GM21723 (cell line): ENCODE results near the gene FSTL3.
"Not testable (repeated sequence)": the region's sequence is repeated elsewhere in the genome, so short reads cannot be mapped to it uniquely, and the experiment has no call there.

Source experiments
- ATAC-seq: cut with Tn5 transposase; IDR thresholded peaks from one replicate; pipeline ENCODE4 v1.9.1; 2021; ENCODE audit warnings: mild to moderate bottlenecking, moderate library complexity; ENCODE audit not compliant: unreplicated experiment

Gene FSTL3

GRCh38 chr19:681029-682019 is 5.1 kb downstream of the FSTL3 start:
- no peak for ATAC-seq

GRCh38 chr19:682678-683320 is 6.6 kb downstream of the FSTL3 start:
- no peak for ATAC-seq

DNA sequence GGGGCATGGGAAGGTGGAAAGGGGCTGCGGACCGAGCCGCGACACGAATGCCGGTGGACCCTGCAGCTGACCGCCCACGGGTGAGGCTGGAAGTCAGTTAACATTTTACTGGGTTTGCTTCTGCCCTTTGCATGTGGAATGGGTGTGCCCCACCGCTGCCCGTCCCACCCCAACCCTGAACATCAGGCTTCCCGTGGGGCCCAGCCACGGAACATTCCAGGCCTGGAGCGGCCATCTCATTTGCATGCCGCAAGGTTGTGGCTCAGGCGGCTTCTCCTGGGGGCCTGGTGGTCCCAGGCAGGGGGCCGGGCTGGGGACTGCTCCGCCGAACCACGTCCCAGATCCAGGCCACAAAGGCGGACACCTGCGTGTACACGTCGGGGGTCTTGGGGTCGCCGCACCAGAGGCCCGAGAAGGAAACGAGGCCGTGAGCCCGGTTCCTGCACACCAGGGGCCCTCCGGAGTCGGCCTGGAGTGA is 9.3 kb downstream of the FSTL3 start:
- ATAC-seq: no peak

- ATAC-seq: no peak
Observed at GRCh38 chr19:686589-687297, 10.6 kb downstream of the FSTL3 start.

GRCh38 chr19:687569-688166 is 11.5 kb downstream of the FSTL3 start:
- no peak for ATAC-seq

- no peak for ATAC-seq
Observed at GRCh38 chr19:688214-688613, 12.0 kb downstream of the FSTL3 start.

DNA sequence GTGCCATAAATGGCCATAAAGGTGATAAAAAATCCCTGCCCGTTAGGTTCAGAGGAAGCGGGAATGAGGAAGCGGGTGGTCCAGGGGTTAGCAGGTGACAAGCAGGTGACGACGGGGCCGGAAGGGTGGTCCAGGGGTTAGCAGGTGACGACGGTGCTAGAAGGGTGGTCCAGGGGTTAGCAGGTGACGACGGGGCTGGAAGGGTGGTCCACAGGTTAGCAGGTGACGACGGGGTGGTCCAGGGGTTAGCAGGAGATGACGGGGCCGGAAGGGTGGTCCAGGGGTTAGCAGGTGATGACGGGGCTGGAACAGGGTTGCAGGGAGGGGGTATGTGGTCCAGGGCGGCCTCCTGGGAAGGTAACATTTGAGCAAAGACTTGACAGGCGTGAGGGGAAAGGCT is 12.8 kb downstream of the FSTL3 start:
- no peak for ATAC-seq

DNA sequence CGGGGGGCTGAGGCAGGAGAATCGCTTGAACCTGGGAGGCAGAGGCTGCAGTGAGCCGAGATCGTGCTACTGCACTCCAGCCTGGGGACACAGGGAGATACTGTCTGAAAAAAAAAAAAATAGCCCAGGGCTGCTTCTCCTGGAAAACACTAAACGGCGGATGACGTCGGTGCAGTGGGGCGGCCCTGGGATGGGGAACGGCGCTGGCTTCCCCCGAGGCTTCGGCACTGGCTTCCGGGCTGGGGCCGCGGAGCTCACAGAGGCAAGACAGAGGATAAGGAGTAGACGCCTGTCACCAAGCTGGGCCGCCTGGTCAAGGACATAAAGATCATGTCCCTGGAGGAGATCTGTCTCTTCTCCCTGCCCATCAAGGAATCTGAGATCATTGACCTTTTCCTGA is 14.0 kb downstream of the FSTL3 start:
- ATAC-seq: no peak

DNA sequence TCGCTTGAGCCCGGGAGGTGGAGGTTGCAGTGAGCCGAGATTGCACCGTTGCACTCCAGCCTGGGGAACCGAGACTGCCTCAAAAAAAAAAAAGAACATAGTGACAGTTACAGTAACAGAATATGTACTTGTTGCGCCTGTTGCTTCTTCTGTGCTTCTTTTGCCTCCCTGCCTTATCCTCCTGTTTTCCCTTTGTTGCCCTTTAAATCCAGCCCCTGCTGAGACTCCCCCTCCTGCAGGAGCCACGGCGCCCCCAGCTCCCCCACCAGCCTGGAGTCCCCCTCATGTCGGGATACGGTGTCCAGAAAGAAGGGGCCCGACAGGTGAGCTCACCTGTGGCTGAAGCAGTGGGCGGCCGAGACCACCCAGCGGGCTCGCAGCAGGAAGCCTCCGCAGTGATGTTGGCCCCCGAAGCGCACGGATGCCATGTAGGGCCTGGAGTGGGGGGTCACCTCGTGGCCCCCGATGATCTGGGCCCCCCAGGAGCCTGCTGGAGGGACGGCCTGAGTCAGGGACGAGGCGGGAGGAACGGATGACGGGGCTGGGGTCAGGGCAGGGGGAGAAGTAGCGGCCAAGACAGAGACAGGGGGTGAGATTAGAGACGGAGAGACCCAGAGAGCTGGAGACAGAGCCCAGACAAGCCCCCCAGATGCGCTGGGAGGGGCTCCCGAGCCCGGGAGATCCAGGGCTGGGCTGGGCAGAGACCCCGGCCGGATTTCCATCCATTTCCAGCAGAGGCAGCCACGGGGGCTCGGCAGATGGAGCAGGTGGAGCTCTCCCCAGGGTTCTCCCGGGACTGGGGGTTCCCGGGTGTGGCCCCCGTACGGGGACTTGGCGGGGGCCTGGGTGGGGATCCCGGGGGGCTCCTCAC is 18.5 kb downstream of the FSTL3 start:
- ATAC-seq: no peak

- ATAC-seq: no peak
Observed at GRCh38 chr19:695352-695949, 19.3 kb downstream of the FSTL3 start, which contains the start of gene PRSS57. PRSS57 (minus strand) TSS chr19:695452; CDS start chr19:695430, 22 bp downstream.

GRCh38 chr19:698529-698928 is 22.3 kb downstream of the FSTL3 start:
- ATAC-seq: not testable (repeated sequence)

GRCh38 chr19:699885-700284 is 23.7 kb downstream of the FSTL3 start:
- not testable (repeated sequence) for ATAC-seq

- ATAC-seq: not testable (repeated sequence)
Observed at GRCh38 chr19:702847-703246, 26.7 kb downstream of the FSTL3 start.

DNA sequence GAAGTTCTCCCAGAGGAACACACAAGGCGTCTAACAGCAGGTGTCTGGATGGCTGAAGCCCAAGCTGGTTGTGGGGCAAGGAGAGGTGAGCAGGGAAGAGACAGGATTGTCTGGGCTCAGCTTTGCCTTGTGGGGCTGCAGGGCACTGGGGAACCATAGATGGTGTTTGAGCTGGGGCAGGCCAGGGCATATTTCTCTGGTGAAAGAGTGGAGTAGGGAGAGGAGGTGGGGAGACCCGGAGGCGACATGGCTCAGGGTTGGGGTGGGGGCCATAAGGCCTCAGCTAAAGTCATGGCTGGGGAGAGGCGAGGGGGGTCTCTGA is 27.1 kb downstream of the FSTL3 start:
- no peak for ATAC-seq

DNA sequence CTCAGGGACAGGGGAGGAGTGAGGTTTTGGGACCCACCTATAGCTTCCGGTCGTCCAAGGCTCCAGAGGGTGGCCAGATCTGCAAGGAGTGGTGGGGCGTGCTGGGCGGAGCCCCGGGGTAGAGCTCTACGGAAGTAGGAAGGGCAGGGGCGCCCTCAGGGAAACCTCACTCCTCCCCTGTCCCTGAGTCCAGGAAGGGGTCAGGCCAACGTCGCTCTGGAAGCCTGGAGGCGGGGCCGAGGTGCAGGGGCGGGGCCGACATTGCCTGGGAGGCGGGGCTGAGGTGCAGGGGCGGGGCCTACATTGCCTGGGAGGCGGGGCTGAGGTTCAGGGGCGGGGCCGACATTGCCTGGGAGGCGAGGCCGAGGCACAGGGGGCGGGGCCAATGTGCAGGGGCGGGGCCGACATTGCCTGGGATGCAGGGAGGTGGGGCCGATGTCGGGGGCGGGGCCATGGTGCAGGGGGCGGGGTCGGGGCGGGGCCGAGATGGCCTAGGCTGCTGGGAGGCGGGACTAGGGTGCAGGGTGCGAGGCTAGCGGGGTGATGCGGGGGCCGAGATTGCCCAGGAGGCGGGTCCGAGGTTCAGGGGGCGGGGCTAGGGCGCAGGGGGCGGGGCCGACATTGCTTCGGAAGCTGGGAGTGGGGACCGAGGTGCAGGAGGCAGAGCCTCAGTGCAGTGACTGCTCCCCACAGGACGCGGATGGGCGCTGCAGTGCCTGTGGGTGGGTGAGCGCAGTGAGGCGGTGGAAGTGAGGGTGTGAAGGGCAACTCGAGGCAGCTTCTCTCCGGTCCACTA is 27.7 kb downstream of the FSTL3 start:
- no peak for ATAC-seq

DNA sequence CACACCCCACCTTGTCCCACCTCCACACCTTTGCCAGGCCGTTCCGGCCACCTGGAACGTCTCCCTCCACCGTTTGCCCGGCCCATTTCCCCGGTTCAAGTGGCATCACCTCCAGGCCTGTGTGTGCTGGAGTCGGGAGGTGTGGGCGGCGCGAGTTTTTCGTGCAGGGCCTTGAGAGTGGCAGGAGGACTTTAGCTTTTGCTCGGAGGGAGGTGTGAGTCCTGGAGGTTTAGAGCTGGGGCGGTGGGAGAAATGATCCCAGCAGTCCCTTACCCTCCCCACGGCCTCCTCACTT is 28.2 kb downstream of the FSTL3 start:
- ATAC-seq: no peak

GRCh38 chr19:708154-709143 is 32.3 kb downstream of the FSTL3 start, which contains the start of gene PALM:
PALM (plus strand) TSS chr19:708935; CDS start chr19:709147, 212 bp downstream.
- no peak for ATAC-seq
